DMS153 treated with DMSO at 0.1 percent for 48 hours (cell line): ENCODE measurements around the gene COL23A1.

Experiments used
- DNase-seq: peaks from one replicate; lab custom pipeline; 2025; ENCODE audit not compliant: unreplicated experiment; lab: John Stamatoyannopoulos, UW

Gene COL23A1

GRCh38 chr5:178403956-178404600, 186.1 kb downstream of the COL23A1 start:
- no peak for DNase-seq

- no peak for DNase-seq
Measured at GRCh38 chr5:178403351-178403750, 186.8 kb downstream of the COL23A1 start.

DNA sequence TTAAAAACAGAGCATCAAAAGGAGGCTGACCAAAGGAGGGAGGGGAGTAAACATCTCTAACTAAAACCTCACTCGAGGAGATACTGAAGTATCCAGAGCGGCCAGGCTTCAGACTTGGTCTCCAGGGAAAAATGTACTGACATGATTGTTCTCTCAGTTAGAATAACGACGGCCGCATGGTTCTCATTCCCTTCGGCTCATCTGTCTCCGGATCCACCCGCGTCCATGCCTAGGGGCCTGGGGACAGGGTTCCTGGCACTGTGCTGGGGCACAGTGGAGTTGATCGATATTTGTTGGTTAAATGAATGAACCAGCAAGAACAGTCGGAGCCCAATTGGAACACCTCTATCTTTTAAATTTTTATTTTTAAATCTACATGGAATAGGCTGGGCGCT, 190.5 kb downstream of the COL23A1 start:
- no peak for DNase-seq

DNA sequence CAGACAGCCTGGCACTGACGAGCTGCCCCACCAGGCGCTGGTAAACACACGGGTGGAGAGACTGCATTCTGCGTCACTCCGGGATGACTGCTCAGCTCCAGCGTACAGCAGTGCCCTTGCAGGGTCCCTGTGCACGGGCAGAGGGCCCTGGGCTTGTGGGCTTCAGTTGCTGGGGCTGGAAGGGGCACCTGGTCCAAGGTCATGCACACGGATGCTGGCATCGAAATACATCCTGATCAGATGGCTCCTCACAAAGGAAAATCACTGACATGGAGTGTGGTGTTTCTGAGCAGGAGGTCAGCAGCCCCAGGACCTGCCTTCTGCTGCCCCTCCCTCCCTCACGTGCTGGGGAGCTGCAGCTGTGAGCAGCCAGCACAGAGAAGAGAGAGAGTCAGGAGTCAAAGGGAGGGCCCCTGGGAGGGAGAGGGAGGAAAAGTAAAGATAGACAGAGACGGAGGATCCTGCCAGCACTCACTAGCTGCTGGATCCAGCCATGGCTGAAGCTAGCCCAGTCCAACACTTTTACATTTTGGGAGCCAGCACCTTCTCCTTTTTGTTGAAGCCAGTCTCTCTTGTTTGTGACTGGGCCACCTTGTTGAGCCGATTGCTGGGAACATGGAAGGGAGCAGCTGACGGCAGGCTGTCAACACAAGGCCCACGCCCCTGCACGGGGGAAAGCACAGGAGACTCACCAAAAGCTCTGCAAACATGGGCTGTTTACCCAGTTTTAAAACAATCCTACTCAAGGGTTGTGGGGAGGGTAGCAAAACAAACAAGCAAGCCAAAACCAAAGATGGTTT, 191.1 kb downstream of the COL23A1 start:
- DNase-seq = no peak

- no peak for DNase-seq
Measured at GRCh38 chr5:178396796-178397720, 193.1 kb downstream of the COL23A1 start.

DNA sequence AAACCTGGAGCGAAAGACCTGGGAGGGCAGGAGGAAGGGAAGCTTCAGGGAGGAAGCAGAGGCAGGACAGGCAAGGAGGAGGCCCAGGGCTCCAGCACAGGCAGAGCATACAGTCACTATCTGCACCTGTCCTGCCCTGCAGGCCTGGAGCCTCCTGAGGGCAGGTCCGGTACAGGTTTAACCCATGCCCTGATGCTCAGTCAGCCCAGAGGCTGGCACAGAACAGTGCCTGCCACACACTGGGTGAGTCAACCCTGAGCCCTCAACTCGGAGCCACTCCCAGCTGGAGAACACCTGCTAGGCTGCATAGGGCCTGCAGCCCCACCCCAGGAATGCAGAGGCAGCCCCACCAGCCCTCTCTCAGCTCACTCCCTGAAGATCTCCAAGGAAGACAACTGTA, 196.1 kb downstream of the COL23A1 start:
- DNase-seq = no peak

DNA sequence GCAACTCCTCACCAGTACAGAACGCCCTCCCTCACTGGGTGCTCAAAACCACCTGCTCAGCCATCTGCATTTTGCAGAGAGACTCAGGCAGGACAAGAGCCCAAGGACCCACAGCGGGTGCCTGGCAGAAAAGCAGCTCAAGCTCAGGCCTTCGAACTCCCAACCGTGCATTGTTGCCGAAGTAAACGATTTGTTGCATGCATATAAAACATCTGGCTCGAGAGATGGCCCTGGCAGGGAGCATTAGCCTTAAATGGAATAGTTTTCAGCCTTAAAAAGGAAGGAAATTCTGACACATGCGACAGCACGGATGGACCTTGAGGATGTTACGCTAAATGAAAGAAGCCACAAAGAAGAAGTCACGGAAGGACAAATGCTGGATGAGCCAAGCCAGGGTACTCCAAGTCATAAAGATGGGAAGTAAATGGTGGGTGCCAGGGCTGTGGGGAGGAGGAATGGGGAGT, 197.2 kb downstream of the COL23A1 start:
- no peak for DNase-seq

DNA sequence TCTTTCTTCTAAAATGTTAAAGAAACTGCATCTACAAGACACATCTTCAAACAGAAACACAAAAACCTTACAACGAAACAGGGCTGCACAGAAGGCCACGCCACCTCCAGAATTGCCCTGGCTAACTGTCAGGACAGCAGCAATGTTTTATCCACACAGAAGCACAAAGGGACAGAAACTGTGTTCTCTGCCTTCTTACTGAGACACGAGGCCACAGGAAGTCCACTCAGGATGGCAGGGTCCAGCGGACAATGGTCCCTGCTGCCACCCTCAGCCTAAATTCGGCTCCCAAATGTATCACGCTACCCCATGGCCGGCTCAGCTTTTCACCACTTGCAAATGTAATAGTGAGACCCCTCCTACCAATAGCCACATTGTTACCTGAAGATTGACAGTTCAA, 197.8 kb downstream of the COL23A1 start:
- no peak for DNase-seq

- DNase-seq = no peak
Measured at GRCh38 chr5:178391480-178391879, 198.7 kb downstream of the COL23A1 start.

DNA sequence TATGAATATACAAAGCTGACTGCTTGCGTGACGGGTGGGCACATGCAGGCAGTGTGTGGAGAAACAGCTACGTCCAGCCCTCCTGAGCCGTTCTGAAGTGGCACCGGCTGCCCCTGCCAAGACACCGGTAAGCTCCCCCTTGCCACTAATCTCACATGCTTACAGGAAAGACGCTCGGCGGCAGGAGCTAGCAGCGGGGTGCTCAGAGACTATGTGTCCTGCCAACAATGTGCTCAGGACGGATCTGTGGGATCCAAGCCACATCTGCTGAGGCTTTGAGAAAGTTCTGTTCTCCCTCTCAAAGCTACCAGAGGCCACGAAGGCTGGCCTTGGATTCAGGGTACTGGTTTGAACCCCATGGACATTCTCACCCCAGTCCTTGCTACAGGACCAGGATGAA, 200.4 kb downstream of the COL23A1 start:
- DNase-seq = no peak

DNA sequence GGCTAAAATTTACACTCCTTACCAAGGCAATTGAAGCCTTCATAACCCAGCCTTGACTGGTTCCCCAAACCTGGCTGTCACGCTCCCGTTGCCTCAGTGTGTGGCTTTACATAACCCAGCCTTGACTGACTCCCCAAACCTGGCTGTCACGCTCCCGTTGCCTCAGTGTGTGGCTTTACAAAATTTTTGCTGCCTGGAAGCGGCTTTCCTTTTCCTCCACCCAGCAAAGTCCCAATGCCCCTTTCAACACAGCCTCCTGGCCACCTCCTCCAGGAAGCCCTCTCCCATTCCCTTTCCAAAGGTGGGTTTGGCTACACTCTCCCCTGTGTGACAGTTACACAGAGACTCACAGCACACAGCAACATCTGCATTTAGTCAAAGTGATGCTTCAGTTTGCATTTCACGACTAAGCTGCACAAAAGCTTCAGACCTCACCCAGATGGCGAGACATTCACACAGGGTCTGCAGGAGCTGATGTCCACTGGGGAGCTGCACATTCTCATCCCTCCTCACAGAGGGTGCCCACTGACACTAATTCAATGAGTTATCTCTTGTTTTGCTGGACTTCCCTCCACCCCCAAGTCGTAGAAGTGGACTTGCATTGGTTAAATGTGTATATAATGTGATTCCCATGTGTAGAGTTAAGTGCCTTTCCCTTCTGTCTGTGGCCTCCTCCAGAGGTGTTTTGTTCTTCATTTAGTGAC, 201.0 kb downstream of the COL23A1 start:
- no peak for DNase-seq

DNA sequence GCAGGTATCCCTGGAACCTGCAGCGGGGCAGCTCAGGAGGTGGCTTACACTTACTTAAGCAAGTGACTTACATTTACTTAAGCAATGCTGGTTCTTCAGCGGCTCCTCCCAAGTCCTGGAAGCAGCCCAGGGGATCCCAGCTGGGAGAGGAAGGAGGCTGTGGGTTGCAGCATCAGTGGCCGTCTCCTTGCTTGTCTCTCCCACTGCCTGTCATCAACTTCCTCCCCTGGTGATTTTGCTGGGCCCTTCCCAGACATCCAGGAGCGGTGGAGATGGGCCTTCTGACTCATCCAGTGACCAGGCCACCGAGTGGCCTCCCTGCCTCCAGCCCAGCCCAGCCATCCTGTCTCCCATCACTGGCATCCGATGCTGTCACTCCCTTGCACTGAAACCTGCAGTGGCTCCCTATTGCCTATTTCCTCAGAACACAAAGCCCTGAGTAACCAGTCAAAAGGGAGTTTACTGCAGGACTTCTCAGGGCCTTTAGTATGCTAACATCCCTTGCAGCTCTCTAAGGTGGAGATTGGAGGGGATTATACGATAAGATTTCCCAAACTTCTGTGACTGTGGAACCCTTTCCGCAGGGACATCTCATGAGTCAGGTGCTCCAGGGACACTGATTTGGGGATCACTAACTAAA, 201.7 kb downstream of the COL23A1 start:
- no peak for DNase-seq

- no peak for DNase-seq
Measured at GRCh38 chr5:178387856-178388190, 202.4 kb downstream of the COL23A1 start.

DNA sequence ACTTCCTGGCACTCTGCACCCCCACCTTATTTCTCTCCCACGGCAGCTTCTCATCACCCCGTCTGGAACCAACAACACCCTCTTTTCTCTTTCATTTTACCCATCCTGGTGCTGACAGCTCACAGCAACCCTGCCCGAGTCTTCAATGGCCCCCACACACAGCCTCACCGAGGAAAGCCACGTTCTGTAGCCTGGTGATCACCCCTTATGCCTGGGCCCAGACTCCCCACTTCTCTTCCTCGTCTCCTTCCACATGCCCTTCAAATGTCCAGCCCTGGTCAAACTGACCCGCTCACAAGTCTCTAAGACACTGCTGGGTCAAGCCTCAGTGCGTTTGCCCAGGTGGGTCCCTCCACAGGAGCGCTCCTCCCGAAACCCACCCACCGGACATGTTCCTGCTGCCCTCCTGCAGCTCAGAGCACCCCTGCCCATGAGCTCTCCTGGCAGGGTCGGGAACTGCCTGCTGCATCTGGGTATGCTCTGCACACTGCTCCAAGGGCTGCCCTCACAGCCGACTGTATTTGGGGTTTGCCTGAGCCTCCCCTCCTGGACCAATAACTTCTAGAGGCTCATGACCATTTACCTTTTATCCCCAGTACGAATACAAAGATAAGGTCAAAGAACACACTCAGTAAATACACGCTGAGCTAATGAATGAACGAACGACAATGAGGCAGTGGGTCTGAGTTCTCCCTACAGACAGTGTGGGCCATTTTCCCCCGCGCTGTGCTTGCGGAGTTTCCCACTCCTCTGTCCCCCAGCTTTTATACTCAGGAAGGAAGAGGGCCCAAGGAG, 202.9 kb downstream of the COL23A1 start:
- DNase-seq = no peak

DNA sequence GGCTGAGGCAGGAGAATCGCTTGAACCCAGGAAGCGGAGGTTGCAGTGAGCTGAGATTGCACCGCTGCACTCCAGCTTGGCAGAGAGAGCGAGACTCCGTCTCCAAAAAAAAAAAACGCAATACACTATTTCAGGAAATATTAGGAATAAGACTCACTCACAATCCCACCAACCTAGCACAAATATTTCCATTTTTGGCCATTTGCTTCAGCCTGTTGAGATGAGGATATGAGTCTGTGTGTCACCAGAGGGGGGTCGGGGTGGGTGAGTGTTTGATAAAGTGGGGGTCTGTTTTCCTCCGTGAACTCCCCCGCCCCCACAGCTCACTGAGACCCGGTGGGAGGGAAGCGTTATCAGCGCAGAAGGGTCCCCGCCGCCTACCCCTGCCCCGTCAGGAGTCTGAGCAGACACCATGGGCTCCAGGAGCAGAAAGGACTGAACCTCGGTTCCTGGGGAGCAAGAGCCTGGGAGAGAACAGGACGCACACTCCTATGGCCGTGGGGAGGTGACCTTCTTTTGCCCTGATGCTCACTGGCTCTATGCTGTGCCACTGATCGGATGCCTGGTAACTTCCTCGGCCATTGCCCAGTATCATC, 203.8 kb downstream of the COL23A1 start:
- DNase-seq = no peak

DNA sequence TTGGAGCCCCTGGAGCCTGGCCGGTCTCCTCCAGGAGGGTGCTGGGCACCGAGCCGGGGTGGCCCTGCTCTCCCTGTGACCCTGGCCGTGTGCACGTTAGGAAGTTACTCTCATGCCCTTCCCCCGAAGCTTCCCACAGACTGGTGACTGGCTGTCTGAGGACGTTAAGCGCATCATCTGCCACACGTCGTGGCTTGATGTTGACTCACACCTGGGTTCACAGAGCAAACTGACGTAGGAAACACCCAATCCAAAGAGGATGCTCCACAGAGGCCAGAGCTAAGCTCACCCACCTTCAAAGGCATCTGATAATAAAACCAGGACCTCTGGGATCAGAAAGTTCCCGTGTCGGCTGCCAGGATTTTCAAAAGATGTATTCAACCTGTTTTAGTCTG, 204.7 kb downstream of the COL23A1 start:
- no peak for DNase-seq

DNA sequence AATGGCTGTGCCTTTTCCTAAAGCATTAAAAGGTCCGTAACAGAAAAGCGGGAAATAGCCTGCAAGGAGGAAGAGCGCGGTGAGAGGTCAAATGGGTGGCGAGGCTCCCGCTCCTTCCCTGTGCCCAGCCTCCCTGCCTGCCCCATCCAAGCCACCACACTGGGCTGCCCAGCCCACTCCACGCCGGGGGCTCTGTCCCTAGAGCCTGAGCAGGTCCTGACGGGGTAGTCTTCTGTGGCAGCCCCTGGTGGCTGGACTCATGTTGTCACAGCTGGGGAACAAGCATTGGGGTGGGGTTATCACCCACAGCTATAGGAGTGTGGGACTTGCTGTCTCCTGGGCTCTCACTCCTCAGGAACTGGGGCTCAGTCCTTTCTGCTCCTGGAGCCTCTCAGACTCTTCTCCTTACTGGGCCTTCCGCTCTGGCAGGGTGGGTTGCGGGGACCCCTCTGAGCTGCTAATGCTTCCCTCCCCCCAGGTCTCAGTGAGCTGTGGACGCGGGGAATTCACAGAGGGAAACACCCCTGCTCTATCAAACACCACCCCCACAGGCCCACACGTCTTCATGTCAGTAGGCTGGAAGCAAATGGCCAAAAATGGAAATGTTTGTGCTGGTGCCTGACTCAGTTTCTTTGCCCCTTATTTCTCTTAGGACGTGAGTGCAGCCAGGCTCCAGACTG, 205.2 kb downstream of the COL23A1 start:
- DNase-seq = no peak

DNA sequence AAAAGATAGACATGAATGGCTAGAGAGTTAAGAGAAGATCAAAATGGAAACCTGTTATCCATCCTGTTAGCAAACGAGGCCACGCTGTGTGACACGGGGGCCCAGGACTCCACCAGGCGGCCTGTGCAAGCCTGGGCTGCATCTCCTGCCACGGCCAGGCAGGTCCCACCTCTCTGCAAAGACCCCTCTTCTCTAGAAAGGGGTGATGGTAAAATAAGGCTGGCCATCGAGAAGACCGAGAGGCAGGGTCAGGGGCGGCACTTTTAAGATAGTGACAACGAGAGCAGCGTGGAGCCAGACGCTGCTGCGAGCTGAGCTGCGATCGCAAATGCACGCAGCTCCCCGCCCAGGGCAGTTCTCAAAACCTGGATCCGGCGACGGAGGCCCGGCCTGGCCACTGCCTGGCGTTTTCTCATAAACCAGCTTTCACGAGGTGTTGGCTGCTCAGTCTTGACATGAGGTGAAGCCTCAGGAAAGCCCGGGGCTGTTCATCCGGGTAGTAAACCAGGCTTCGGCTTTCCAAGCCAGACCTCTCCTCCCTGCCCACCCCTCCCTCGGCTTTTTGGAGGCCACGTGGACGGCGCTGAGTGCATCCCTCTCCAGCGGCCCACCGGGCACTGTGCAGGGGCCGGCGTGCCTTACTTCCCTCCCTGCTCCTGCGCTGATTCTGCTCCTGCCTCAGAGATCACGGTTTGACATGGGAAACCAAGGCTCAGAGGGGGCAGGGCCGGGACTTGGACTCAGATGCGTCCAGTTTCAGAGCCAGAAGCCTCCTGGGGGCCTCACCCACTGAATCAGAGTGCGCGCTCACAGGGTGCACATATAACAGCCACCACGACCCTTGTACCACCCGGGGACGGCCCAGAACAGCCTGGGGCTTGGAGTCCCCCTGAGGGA, 206.0 kb downstream of the COL23A1 start:
- DNase-seq = no peak
